ENCODE measurements around the gene RPUSD1. TPM values are rescaled to one million over a fixed set of nuclear protein-coding genes. Genes with fewer than 3 reads are reported as not detected.
"Not testable (repeated sequence)": the region's sequence is repeated elsewhere in the genome, so short reads cannot be mapped to it uniquely, and the experiment has no call there.

Gene RPUSD1
- total RNA-seq, 1 experiment from 2014 or later, result 12.6 TPM

- DNase-seq (ENCODE audit: low read depth), result no peak
These were observed 20.4 kb downstream of the RPUSD1 start for GRCh38 chr16:767743-768235.

GRCh38 chr16:766820-767640 lies 21.2 kb downstream of the RPUSD1 start:
- DNase-seq (ENCODE audit: low read depth), result no peak

GRCh38 chr16:766008-766819 lies 22.0 kb downstream of the RPUSD1 start:
- no peak for DNase-seq (ENCODE audit: low read depth)

- no peak for DNase-seq (ENCODE audit: low read depth)
These were observed 22.7 kb downstream of the RPUSD1 start for GRCh38 chr16:765488-765865.

- no peak for DNase-seq (ENCODE audit: low read depth)
These were observed 23.2 kb downstream of the RPUSD1 start for GRCh38 chr16:764848-765487.

- no peak for DNase-seq (ENCODE audit: low read depth)
These were observed 23.9 kb downstream of the RPUSD1 start for GRCh38 chr16:764184-764750.

GRCh38 chr16:763369-764183 lies 24.6 kb downstream of the RPUSD1 start:
- no peak for DNase-seq (ENCODE audit: low read depth)

GRCh38 chr16:762595-763268 lies 25.4 kb downstream of the RPUSD1 start:
- no peak for DNase-seq (ENCODE audit: low read depth)

GRCh38 chr16:761625-762513 lies 26.3 kb downstream of the RPUSD1 start:
- no peak for DNase-seq (ENCODE audit: low read depth)

- no peak for DNase-seq (ENCODE audit: low read depth)
These were observed 27.4 kb downstream of the RPUSD1 start, which contains the start of gene MSLN for GRCh38 chr16:760545-761343. MSLN (plus strand) TSS chr16:760734; CDS start chr16:762681, 1,947 bp downstream.

GRCh38 chr16:760065-760464 lies 28.1 kb downstream of the RPUSD1 start:
- DNase-seq (ENCODE audit: low read depth), result no peak

GRCh38 chr16:759110-759910 lies 28.9 kb downstream of the RPUSD1 start:
- DNase-seq (ENCODE audit: low read depth), result no peak

GRCh38 chr16:756428-756827 lies 31.8 kb downstream of the RPUSD1 start:
- DNase-seq (ENCODE audit: low read depth), result no peak

GRCh38 chr16:754656-755055 lies 33.5 kb downstream of the RPUSD1 start:
- DNase-seq (ENCODE audit: low read depth), result no peak

GRCh38 chr16:754121-754607 lies 34.0 kb downstream of the RPUSD1 start:
- DNase-seq (ENCODE audit: low read depth), result not testable (repeated sequence)

GRCh38 chr16:752007-752312 lies 36.2 kb downstream of the RPUSD1 start:
- DNase-seq (ENCODE audit: low read depth), result no peak

- no peak for DNase-seq (ENCODE audit: low read depth)
These were observed 36.8 kb downstream of the RPUSD1 start for GRCh38 chr16:751152-752006.
